ENCODE data around the gene KCNQ1. TPM values are rescaled to one million over a fixed set of nuclear protein-coding genes. Genes with fewer than 3 reads are reported as not detected.

Gene KCNQ1
- total RNA-seq, 3 donors from 2014 or later (not counting 1 experiment from before 2014, with no cell fraction given) = 1.9 to 7.8 (median 3.3) TPM

DNA sequence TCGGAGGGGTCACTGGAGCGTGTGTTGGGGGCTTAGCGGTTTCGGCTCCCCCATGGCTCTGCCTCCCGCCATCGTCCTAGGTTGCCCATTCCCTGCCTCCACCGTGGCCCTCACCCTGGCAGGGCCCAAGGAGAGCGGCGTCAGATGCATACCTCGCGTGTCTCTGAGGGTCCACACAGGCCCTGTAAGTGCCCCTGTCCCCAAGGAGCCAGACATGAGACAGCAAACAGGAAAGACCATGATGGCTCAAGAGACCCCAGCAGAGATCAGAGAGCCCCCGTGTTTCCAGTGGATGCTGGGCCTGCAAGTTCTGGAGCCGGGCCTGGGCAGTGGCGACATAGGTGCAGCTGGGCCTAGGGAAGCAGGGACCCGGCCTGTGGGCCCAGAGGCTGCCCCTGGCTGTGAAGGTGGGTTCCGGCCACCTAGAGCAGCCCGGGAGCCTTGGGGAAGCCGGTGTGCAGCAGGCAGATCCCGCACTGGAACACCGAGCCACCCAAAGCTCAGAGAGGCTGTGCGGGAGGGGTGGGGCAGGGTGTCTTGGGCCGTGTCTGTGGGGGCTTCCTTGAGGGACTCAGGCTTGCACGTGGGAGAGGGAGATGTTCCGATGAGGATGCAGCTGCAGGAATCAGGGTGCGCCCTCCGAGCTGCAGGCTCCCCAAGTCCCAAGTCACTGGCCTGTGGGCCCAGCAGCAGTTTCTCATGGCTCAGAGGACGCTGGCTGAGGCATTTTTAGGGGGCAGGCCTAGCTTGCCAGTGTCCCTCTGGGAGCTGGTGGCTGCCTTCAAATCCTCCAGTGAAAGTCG, 128.6 kb downstream of the KCNQ1 start:
- intact Hi-C loops (cut with micrococcal nuclease) = no loop called here
- WGBS (ENCODE audit: insufficient coverage) = 92% methylated on average over 28 of the region's 28 CpGs
- H3K4me3 Mint-ChIP-seq = no peak overlapping the region

DNA sequence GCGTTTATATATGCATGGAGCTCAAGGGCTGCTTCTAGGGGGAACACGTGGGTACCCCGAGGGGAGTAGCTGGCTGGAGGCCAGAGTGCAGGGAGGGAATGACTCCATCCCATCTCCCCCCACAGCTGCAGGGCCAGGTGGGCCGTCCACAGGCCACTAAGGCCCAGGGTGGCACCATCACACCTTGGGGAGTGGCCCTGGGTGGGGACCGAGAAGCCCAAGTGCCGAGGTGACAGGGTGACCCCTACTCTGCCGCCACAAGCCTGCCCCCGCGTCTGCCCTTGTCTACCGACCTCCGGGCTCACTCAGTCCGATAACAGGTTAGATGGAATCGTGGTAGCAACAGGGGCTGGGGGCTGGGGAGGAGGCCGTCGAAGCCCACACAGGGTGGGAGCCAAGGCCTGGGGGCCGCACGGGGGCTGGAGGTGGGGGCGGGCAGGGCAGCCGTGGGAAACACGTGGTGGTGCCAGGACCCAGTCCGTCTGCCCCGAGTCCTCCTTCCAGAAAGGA, 129.3 kb downstream of the KCNQ1 start:
- Mint-ChIP-seq H3K4me1 (no peaks in the 10 kb centered on the region), H3K36me3 (no peaks in the 10 kb centered on the region), H3K27me3 (ENCODE audit: low read depth in 2 of 2) (no peaks in the 10 kb centered on the region), H3K27ac (no peak overlapping the region), H3K4me3 (no peak overlapping the region), H3K9me3 (no peaks in the 10 kb centered on the region)
- no peaks in the 10 kb centered on the region for H3K36me3 ChIP-seq (ENCODE audit: control insufficient read depth, insufficient read depth, low read length)
- no peaks in the 10 kb centered on the region for H3K9me3 ChIP-seq (ENCODE audit: control insufficient read depth, insufficient read depth, low read length)
- H3K4me1 ChIP-seq (ENCODE audit: control insufficient read depth, insufficient read depth, low read length) = peaks cover 19% of the 10 kb centered on the region
- 88% methylated on average over 20 of the region's 22 CpGs for WGBS (ENCODE audit: insufficient coverage)
- TF ChIP-seq, protein P1, sequence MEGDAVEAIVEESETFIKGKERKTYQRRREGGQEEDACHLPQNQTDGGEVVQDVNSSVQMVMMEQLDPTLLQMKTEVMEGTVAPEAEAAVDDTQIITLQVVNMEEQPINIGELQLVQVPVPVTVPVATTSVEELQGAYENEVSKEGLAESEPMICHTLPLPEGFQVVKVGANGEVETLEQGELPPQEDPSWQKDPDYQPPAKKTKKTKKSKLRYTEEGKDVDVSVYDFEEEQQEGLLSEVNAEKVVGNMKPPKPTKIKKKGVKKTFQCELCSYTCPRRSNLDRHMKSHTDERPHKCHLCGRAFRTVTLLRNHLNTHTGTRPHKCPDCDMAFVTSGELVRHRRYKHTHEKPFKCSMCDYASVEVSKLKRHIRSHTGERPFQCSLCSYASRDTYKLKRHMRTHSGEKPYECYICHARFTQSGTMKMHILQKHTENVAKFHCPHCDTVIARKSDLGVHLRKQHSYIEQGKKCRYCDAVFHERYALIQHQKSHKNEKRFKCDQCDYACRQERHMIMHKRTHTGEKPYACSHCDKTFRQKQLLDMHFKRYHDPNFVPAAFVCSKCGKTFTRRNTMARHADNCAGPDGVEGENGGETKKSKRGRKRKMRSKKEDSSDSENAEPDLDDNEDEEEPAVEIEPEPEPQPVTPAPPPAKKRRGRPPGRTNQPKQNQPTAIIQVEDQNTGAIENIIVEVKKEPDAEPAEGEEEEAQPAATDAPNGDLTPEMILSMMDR (IDR thresholded peaks at IDR 0.05) = no peak
- H3K27ac ChIP-seq (ENCODE audit: low read length) = no peak overlapping the region
- H3K4me3 ChIP-seq (ENCODE audit: low read length) = no peak overlapping the region
- H3K27me3 ChIP-seq (ENCODE audit: control insufficient read depth, insufficient read depth, low read length) = no peaks in the 10 kb centered on the region
- intact Hi-C loops (cut with micrococcal nuclease) = no loop called here
- peak in 1 of 2 donors; percentile 8 for DNase-seq
- no peak for ATAC-seq

More for the DNA sequence above, 128.6 kb downstream of the KCNQ1 start:
- H3K27ac ChIP-seq (ENCODE audit: low read length) = no peak overlapping the region
- H3K9me3 Mint-ChIP-seq = no peaks in the 10 kb centered on the region
- H3K27ac Mint-ChIP-seq = no peak overlapping the region
- no peaks in the 10 kb centered on the region for H3K27me3 Mint-ChIP-seq (ENCODE audit: low read depth in 2 of 2)
- H3K4me1 ChIP-seq (ENCODE audit: control insufficient read depth, insufficient read depth, low read length) = peaks cover 19% of the 10 kb centered on the region
- ATAC-seq (no peak), DNase-seq (no peak)
- H3K4me3 ChIP-seq (ENCODE audit: low read length) = no peak overlapping the region
- no peaks in the 10 kb centered on the region for H3K4me1 Mint-ChIP-seq
- TF ChIP-seq, protein P1 (IDR thresholded peaks at IDR 0.05) = no peak
- H3K27me3 ChIP-seq (ENCODE audit: control insufficient read depth, insufficient read depth, low read length) = no peaks in the 10 kb centered on the region
- no peaks in the 10 kb centered on the region for H3K9me3 ChIP-seq (ENCODE audit: control insufficient read depth, insufficient read depth, low read length)
- no peaks in the 10 kb centered on the region for H3K36me3 ChIP-seq (ENCODE audit: control insufficient read depth, insufficient read depth, low read length)
- no peaks in the 10 kb centered on the region for H3K36me3 Mint-ChIP-seq

- Histone ChIP-seq H3K27ac (ENCODE audit: low read length) (no peak overlapping the region), H3K36me3 (ENCODE audit: control insufficient read depth, insufficient read depth, low read length) (no peaks in the 10 kb centered on the region), H3K4me1 (ENCODE audit: control insufficient read depth, insufficient read depth, low read length) (peaks cover 12% of the 10 kb centered on the region), H3K4me3 (ENCODE audit: low read length) (no peak overlapping the region), H3K27me3 (ENCODE audit: control insufficient read depth, insufficient read depth, low read length) (no peaks in the 10 kb centered on the region), H3K9me3 (ENCODE audit: control insufficient read depth, insufficient read depth, low read length) (no peaks in the 10 kb centered on the region)
- TF ChIP-seq, protein P1 (IDR thresholded peaks at IDR 0.05) = no peak
- Mint-ChIP-seq H3K4me1 (no peaks in the 10 kb centered on the region), H3K9me3 (no peaks in the 10 kb centered on the region), H3K36me3 (no peaks in the 10 kb centered on the region), H3K27ac (no peak overlapping the region), H3K4me3 (no peak overlapping the region), H3K27me3 (ENCODE audit: low read depth in 2 of 2) (no peaks in the 10 kb centered on the region)
- ATAC-seq (no peak), DNase-seq (peak in 1 of 2 donors; percentile 12)
- intact Hi-C loops (cut with micrococcal nuclease) = no loop called here
- WGBS (ENCODE audit: insufficient coverage) = 94% methylated on average over 45 of the region's 45 CpGs
These were observed 130.0 kb downstream of the KCNQ1 start for GRCh38 chr11:2574553-2575535.
